ENCODE results near the gene BMPR2. TPM values are rescaled to one million over a fixed set of nuclear protein-coding genes. Genes with fewer than 3 reads are reported as not detected.

Gene BMPR2
- 88.9 TPM for total RNA-seq (ENCODE audit: unreplicated experiment)
- long read RNA-seq, full-length matches to known transcripts, result 1 of 4 reads
- long read RNA-seq, partial matches to known transcripts, result 2 of 4 reads
- long read RNA-seq, other reads (novel, unspliced or antisense), result 1 of 4 reads

DNA sequence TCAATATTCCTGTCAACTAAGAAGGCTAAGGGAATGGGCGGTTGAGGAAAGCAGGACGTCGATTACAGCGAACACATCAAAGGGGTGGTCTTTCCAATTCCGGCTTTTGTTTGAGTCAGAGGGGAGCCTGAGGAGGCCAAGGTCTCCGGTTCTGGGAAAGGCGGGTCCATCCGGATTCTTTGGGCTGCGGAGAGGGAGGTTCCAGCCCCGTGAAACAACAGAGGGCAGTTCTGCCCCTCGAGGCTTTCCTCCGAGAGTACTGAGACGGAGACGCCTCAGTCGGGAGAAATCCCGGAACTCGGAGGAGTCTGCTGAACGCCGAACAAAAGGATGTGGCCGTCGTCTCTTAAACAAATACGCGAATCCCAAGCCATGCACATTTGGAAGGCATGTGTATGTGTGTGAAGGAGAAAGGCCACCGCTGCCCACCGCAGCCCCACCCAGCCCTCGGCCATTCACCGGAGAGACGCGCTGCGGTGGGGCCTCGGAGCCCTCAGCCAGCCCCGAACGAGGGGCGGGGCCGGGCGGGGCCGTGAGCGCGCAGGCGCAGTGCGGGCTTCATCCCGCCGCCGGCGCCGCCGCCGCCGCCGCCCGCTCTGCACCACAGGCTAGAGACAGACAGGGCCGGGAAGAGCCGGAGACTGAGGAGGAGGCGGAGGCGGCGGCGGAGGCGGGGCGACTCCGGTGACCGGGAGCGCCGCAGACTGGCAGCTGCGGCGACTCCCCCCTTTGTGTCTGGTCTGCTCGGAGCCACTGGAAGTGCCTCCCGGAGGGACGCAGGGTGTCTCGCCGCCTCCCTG lies at the start of gene BMPR2:
Gene BMPR2 (plus strand): TSS at position 719 of the 800 bp plus-strand sequence. CDS start 1,148 bp downstream, outside the sequence.
- peaks cover 23% of the 10 kb centered on the region for H3K36me3 Mint-ChIP-seq (ENCODE audit: low read depth, unreplicated experiment)
- H3K27ac Mint-ChIP-seq (ENCODE audit: unreplicated experiment), result peak within 1 kb of the TSS; percentile 100
- H3K4me3 Mint-ChIP-seq (ENCODE audit: unreplicated experiment), result peak within 1 kb of the TSS; percentile 100
- DNase-seq (ENCODE audit: low spot score), result peak; percentile 92
- H3K4me1 Mint-ChIP-seq (ENCODE audit: unreplicated experiment), result peaks cover 33% of the 10 kb centered on the region
- no peaks in the 10 kb centered on the region for H3K9me3 Mint-ChIP-seq (ENCODE audit: unreplicated experiment)
- TF ChIP-seq, protein P1, sequence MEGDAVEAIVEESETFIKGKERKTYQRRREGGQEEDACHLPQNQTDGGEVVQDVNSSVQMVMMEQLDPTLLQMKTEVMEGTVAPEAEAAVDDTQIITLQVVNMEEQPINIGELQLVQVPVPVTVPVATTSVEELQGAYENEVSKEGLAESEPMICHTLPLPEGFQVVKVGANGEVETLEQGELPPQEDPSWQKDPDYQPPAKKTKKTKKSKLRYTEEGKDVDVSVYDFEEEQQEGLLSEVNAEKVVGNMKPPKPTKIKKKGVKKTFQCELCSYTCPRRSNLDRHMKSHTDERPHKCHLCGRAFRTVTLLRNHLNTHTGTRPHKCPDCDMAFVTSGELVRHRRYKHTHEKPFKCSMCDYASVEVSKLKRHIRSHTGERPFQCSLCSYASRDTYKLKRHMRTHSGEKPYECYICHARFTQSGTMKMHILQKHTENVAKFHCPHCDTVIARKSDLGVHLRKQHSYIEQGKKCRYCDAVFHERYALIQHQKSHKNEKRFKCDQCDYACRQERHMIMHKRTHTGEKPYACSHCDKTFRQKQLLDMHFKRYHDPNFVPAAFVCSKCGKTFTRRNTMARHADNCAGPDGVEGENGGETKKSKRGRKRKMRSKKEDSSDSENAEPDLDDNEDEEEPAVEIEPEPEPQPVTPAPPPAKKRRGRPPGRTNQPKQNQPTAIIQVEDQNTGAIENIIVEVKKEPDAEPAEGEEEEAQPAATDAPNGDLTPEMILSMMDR (IDR thresholded peaks at IDR 0.05; ENCODE audit: unreplicated experiment), result no peak
- peaks cover 24% of the 10 kb centered on the region for H3K27me3 Mint-ChIP-seq (ENCODE audit: unreplicated experiment)

DNA sequence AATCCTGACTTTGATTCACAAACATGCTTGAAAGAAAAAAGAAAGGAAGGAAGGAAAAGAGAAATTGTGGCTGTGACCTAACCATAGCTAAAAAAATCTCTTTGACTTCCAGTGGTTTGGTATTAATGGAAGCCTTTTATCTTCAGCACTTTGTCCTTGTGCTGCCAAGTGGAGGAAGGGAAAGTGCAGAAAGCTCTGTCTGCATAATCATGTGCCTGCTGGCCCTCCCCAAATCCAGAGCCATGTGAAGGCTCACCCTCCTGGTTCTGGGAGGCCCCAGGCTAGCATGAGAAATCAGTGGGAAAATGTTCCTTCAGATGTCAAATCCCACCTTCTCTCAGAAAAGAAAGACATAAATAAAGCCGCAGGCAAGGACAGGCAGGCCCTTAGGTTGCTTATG lies 48.3 kb upstream of the BMPR2 start:
- Mint-ChIP-seq H3K4me3 (ENCODE audit: unreplicated experiment) (no peak overlapping the region), H3K4me1 (ENCODE audit: unreplicated experiment) (peaks cover 7% of the 10 kb centered on the region), H3K27me3 (ENCODE audit: unreplicated experiment) (peaks cover 2% of the 10 kb centered on the region), H3K27ac (ENCODE audit: unreplicated experiment) (peak overlapping the region; percentile 30), H3K36me3 (ENCODE audit: low read depth, unreplicated experiment) (peaks cover 5% of the 10 kb centered on the region), H3K9me3 (ENCODE audit: unreplicated experiment) (no peaks in the 10 kb centered on the region)
- DNase-seq (ENCODE audit: low spot score), result no peak
- TF ChIP-seq, protein P1 (IDR thresholded peaks at IDR 0.05; ENCODE audit: unreplicated experiment), result no peak

DNA sequence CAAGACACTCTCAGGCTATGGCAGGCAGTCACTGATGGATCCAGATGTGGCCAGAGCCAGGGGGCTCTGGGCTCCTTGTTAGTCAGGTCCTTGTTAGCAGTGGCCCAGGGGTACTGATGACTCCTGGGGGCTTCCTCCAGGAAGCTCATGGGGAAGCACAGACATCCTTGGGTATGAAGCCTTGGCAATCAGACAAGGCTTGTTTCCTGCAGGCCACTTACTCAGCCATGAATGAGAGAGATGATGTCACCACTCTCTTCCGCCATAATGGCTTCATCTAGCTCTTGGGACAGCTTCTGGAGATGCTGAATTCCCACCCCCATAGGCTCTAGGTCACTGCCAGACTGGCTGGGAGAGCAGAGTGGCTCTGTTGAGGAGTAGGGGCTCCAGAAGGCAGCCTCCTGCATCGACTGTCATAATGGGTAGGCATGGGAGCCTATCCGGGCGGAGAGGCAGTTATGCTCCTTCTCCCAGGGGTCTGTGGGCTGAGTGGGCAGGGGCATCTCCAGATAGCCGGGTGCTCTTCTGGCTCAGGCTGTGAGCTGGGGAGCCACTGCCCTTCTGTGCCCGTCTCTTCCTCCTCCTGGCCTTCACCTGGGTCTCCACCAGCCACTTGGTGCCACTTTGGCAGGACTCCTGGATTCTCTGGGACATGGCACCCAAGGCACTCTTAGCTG lies 40.2 kb upstream of the BMPR2 start:
- no peaks in the 10 kb centered on the region for H3K9me3 Mint-ChIP-seq (ENCODE audit: unreplicated experiment)
- TF ChIP-seq, protein P1 (IDR thresholded peaks at IDR 0.05; ENCODE audit: unreplicated experiment), result no peak
- H3K4me1 Mint-ChIP-seq (ENCODE audit: unreplicated experiment), result peaks cover 10% of the 10 kb centered on the region
- DNase-seq (ENCODE audit: low spot score), result no peak
- H3K36me3 Mint-ChIP-seq (ENCODE audit: low read depth, unreplicated experiment), result no peaks in the 10 kb centered on the region
- H3K27ac Mint-ChIP-seq (ENCODE audit: unreplicated experiment), result no peak overlapping the region
- peaks cover 2% of the 10 kb centered on the region for H3K27me3 Mint-ChIP-seq (ENCODE audit: unreplicated experiment)
- H3K4me3 Mint-ChIP-seq (ENCODE audit: unreplicated experiment), result no peak overlapping the region

DNA sequence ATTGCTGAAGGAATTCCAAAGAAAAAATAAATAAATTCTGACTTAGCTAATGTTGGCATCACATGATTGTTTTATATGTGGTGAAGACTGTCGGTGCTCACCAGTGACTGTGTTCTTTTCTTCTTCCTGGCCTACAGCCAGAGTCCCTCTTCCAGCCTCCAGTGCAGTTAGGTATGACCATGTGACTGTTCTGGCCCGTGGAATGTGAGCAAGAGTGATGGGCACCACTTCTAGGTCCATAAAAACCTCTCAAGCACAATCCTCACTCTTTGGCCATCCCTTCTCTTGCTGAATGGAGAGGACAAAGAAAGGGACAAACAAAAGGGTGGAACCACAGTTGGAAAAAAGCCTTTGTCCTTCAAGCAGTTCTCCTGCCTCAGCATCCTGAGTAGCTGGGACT lies 39.0 kb upstream of the BMPR2 start:
- peaks cover 10% of the 10 kb centered on the region for H3K4me1 Mint-ChIP-seq (ENCODE audit: unreplicated experiment)
- TF ChIP-seq, protein P1 (IDR thresholded peaks at IDR 0.05; ENCODE audit: unreplicated experiment), result no peak
- no peak overlapping the region for H3K27ac Mint-ChIP-seq (ENCODE audit: unreplicated experiment)
- no peak overlapping the region for H3K4me3 Mint-ChIP-seq (ENCODE audit: unreplicated experiment)
- H3K36me3 Mint-ChIP-seq (ENCODE audit: low read depth, unreplicated experiment), result no peaks in the 10 kb centered on the region
- DNase-seq (ENCODE audit: low spot score), result no peak
- H3K27me3 Mint-ChIP-seq (ENCODE audit: unreplicated experiment), result peaks cover 2% of the 10 kb centered on the region
- H3K9me3 Mint-ChIP-seq (ENCODE audit: unreplicated experiment), result no peaks in the 10 kb centered on the region

All from endothelial cell (in vitro differentiated cells).